ENCODE measurements around the gene TMEM245.

- no peak for TF ChIP-seq CTCF (IDR thresholded peaks at IDR 0.05; ENCODE audit: extremely low read depth in 1 of 2, insufficient read depth in 1 of 2, low read depth in 1 of 2, low read length in 2 of 2)
- TF ChIP-seq POLR2A (IDR thresholded peaks at IDR 0.05; ENCODE audit: low read depth, low read length), result no peak
- no peak for TF ChIP-seq MAX (IDR thresholded peaks at IDR 0.05; ENCODE audit: insufficient read depth, insufficient read length)
- TF ChIP-seq POLR2AphosphoS5 (IDR thresholded peaks at IDR 0.05; ENCODE audit: insufficient read depth, low read depth, low read length), result no peak
- TF ChIP-seq EZH2 (IDR thresholded peaks at IDR 0.05; ENCODE audit: borderline replicate concordance, low read depth, low read length, severe bottlenecking), result no peak
- TF ChIP-seq MYC (IDR thresholded peaks at IDR 0.05; ENCODE audit: low read depth, low read length), result no peak
- peak; percentile 95 for TF ChIP-seq FOS (IDR thresholded peaks at IDR 0.05; ENCODE audit: borderline replicate concordance, insufficient read depth, low read length)
- TF ChIP-seq JUN (IDR thresholded peaks at IDR 0.05; ENCODE audit: borderline replicate concordance, insufficient read depth, insufficient read length, low read depth), result peak; percentile 95
- TF ChIP-seq GATA2 (IDR thresholded peaks at IDR 0.05; ENCODE audit: insufficient read depth, insufficient read length, low read depth, low read length), result peak; percentile 54
These were observed 107.5 kb downstream of the TMEM245 start for GRCh38 chr9:109012009-109012875.
